ENCODE results near the gene SYNJ2BP. TPM values are rescaled to one million over a fixed set of nuclear protein-coding genes. Genes with fewer than 3 reads are reported as not detected.

Gene SYNJ2BP, protein sequence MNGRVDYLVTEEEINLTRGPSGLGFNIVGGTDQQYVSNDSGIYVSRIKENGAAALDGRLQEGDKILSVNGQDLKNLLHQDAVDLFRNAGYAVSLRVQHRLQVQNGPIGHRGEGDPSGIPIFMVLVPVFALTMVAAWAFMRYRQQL
- 10 to 100 TPM in 2 of 3 donors, 1 to 10 TPM in 1; 9.1 to 16.6 (median 12.4) TPM for total RNA-seq
- total RNA-seq (2013), result 25.5 TPM

GRCh38 chr14:70416725-70417349 is at the start of gene SYNJ2BP:
Gene SYNJ2BP, minus strand, starts transcription at chr14:70417090. Its CDS starts 127 bp downstream, at chr14:70416963.
- Mint-ChIP-seq H3K4me3 (peak within 1 kb of the TSS; percentile 95), H3K27ac (peak within 1 kb of the TSS; percentile 88 to 92), H3K27me3 (ENCODE audit: low read depth in 2 of 2) (peaks cover 0 to 7% of the 10 kb centered on the region in 2 donors), H3K9me3 (no peaks in the 10 kb centered on the region), H3K36me3 (no peaks in the 10 kb centered on the region), H3K4me1 (peaks cover 34 to 35% of the 10 kb centered on the region in 2 donors)
- intact Hi-C loops (cut with micrococcal nuclease), result no loop called here
- H3K27me3 ChIP-seq (ENCODE audit: control insufficient read depth, insufficient read depth, low read length), result no peaks in the 10 kb centered on the region
- no peaks in the 10 kb centered on the region for H3K9me3 ChIP-seq (ENCODE audit: control insufficient read depth, insufficient read depth, low read length)
- peak; percentile 50 to 73 (median 68) for ATAC-seq
- peak within 1 kb of the TSS; percentile 80 for H3K4me3 ChIP-seq (ENCODE audit: low read length)
- DNase-seq, result peak; percentile 22 to 76
- H3K36me3 ChIP-seq (ENCODE audit: control insufficient read depth, insufficient read depth, low read length), result peaks cover 2% of the 10 kb centered on the region
- under 1% methylated on average over 21 of the region's 22 CpGs for WGBS (ENCODE audit: insufficient coverage)
- no peaks in the 10 kb centered on the region for H3K4me1 ChIP-seq (ENCODE audit: control insufficient read depth, insufficient read depth, low read length)
- TF ChIP-seq, protein P1, sequence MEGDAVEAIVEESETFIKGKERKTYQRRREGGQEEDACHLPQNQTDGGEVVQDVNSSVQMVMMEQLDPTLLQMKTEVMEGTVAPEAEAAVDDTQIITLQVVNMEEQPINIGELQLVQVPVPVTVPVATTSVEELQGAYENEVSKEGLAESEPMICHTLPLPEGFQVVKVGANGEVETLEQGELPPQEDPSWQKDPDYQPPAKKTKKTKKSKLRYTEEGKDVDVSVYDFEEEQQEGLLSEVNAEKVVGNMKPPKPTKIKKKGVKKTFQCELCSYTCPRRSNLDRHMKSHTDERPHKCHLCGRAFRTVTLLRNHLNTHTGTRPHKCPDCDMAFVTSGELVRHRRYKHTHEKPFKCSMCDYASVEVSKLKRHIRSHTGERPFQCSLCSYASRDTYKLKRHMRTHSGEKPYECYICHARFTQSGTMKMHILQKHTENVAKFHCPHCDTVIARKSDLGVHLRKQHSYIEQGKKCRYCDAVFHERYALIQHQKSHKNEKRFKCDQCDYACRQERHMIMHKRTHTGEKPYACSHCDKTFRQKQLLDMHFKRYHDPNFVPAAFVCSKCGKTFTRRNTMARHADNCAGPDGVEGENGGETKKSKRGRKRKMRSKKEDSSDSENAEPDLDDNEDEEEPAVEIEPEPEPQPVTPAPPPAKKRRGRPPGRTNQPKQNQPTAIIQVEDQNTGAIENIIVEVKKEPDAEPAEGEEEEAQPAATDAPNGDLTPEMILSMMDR (IDR thresholded peaks at IDR 0.05), result no peak
- H3K27ac ChIP-seq (ENCODE audit: low read length), result peak within 1 kb of the TSS; percentile 60

DNA sequence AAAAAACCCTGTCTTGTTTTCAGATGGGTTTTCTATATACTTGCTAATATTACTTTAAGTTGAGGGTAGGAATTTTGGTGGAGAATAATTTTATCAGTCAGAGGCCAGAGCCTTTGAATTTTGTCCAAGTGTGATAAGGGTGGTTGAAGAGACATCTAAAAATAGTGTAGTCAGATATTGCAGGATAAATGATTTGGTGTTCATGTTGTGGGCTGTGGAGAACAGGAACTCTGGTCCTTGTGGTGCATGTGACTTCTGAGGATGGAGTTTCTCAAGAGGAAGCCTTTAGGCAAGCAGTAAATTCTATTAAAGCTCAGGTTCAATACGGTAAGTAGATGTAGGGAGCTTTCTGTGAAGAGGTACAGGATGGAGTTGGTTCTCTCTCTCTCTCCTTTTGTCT is 37.8 kb upstream of the SYNJ2BP start:
- Mint-ChIP-seq H3K27ac (no peak overlapping the region), H3K4me3 (no peak overlapping the region), H3K36me3 (no peaks in the 10 kb centered on the region), H3K9me3 (no peaks in the 10 kb centered on the region), H3K27me3 (ENCODE audit: low read depth in 2 of 2) (peaks cover 2 to 19% of the 10 kb centered on the region in 2 donors), H3K4me1 (no peaks in the 10 kb centered on the region)
- DNase-seq, result no peak
- no peaks in the 10 kb centered on the region for H3K9me3 ChIP-seq (ENCODE audit: control insufficient read depth, insufficient read depth, low read length)
- WGBS (ENCODE audit: insufficient coverage), result 9% methylated on average over 1 of the region's 1 CpG
- TF ChIP-seq, protein P1 (IDR thresholded peaks at IDR 0.05), result no peak
- H3K27ac ChIP-seq (ENCODE audit: low read length), result no peak overlapping the region
- intact Hi-C loops (cut with micrococcal nuclease), result no loop called here
- no peaks in the 10 kb centered on the region for H3K36me3 ChIP-seq (ENCODE audit: control insufficient read depth, insufficient read depth, low read length)
- no peaks in the 10 kb centered on the region for H3K27me3 ChIP-seq (ENCODE audit: control insufficient read depth, insufficient read depth, low read length)
- no peak overlapping the region for H3K4me3 ChIP-seq (ENCODE audit: low read length)
- no peaks in the 10 kb centered on the region for H3K4me1 ChIP-seq (ENCODE audit: control insufficient read depth, insufficient read depth, low read length)
- ATAC-seq, result no peak

DNA sequence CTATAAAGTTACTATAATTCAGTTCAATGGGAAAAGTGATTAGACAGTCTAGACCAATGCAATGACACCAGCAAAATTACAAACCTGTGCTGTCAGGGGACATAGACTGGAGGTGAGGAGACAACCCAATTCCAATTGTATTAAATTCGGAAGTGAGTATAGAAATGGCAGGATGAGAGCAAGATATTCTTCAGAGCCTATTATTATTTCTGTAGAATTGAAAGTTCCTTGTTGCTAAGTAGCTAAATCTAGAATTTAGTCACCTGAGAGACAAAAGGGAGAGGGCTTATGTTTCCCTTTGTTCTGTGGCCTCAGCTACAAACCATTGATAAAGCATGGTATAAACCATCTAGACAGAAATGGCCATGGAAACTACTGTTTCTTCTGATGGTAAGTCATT is 35.0 kb upstream of the SYNJ2BP start, which contains the start of gene ADAM21:
ADAM21 (plus strand) TSS at position 301 of the 400 bp plus-strand sequence. CDS start 5,326 bp downstream, outside the sequence.
- no peaks in the 10 kb centered on the region for H3K9me3 Mint-ChIP-seq
- no peak for DNase-seq
- H3K4me3 Mint-ChIP-seq, result no peak within 1 kb of the TSS
- H3K36me3 Mint-ChIP-seq, result no peaks in the 10 kb centered on the region
- no peak within 1 kb of the TSS for H3K27ac ChIP-seq (ENCODE audit: low read length)
- H3K4me3 ChIP-seq (ENCODE audit: low read length), result no peak within 1 kb of the TSS
- TF ChIP-seq, protein P1 (IDR thresholded peaks at IDR 0.05), result no peak
- intact Hi-C loops (cut with micrococcal nuclease), result no loop called here
- no peaks in the 10 kb centered on the region for H3K27me3 ChIP-seq (ENCODE audit: control insufficient read depth, insufficient read depth, low read length)
- H3K9me3 ChIP-seq (ENCODE audit: control insufficient read depth, insufficient read depth, low read length), result no peaks in the 10 kb centered on the region
- peaks cover 0 to 7% of the 10 kb centered on the region in 2 donors for H3K27me3 Mint-ChIP-seq (ENCODE audit: low read depth in 2 of 2)
- no peaks in the 10 kb centered on the region for H3K4me1 ChIP-seq (ENCODE audit: control insufficient read depth, insufficient read depth, low read length)
- no peak within 1 kb of the TSS for H3K27ac Mint-ChIP-seq
- ATAC-seq, result no peak
- no peaks in the 10 kb centered on the region for H3K36me3 ChIP-seq (ENCODE audit: control insufficient read depth, insufficient read depth, low read length)
- WGBS (ENCODE audit: insufficient coverage), result 86% methylated on average over 1 of the region's 1 CpG
- no peaks in the 10 kb centered on the region for H3K4me1 Mint-ChIP-seq
